ENCODE results near the gene S100A8.

Gene S100A8

DNA sequence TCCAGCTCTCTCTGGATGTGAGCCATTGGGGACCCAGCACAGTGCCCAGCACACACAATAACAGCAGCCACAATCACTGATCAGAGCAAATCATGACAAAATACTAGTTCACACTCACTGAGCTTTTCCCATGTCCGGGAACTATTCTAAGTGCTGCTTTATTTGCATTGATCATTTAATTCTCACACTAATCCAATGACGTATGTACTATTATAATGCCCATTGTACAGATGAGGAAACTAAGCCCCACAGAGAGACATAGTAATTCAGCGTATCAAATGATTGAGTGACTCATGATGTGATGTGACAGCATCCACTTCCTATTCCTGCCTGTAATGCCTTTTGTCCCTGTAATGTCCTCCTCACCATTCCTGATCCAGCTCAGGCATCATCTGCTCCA lies 1.9 kb upstream of the S100A8 start:
- no peak for DNase-seq (ENCODE audit: low read depth in 2 of 2)

GRCh38 chr1:153392258-153392657 lies 1.4 kb upstream of the S100A8 start:
- no peak for DNase-seq (ENCODE audit: low read depth in 2 of 2)

GRCh38 chr1:153389973-153390879 lies 647 bp downstream of the S100A8 start:
- no peak for DNase-seq (ENCODE audit: low read depth in 2 of 2)

GRCh38 chr1:153389401-153389800 lies 1.5 kb downstream of the S100A8 start:
- DNase-seq (ENCODE audit: low read depth in 2 of 2): no peak

GRCh38 chr1:153387785-153388184 lies 3.1 kb downstream of the S100A8 start:
- DNase-seq (ENCODE audit: low read depth in 2 of 2): no peak

- DNase-seq (ENCODE audit: low read depth in 2 of 2): no peak
Measured at GRCh38 chr1:153387001-153387400, 3.9 kb downstream of the S100A8 start.

DNA sequence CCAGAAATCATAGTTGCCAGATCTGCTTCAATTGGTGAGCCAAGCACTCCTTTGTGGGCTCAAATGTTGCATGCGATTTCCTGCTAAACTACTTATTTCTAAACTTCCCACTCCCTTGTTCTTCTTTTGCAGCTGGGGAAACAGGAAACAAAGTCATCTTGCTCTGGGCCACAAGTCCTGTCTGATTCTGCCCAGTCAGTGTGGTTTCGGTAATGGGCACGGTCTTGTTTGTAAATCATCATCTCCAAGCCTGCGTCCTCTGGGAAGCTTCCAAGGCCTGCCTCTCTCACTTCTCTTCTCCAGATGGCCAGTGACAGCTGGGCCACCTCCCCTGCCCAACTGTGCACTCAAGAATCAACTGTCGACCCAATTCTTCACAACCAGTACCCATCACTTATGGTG lies 4.4 kb downstream of the S100A8 start:
- DNase-seq (ENCODE audit: low read depth in 2 of 2): no peak

DNA sequence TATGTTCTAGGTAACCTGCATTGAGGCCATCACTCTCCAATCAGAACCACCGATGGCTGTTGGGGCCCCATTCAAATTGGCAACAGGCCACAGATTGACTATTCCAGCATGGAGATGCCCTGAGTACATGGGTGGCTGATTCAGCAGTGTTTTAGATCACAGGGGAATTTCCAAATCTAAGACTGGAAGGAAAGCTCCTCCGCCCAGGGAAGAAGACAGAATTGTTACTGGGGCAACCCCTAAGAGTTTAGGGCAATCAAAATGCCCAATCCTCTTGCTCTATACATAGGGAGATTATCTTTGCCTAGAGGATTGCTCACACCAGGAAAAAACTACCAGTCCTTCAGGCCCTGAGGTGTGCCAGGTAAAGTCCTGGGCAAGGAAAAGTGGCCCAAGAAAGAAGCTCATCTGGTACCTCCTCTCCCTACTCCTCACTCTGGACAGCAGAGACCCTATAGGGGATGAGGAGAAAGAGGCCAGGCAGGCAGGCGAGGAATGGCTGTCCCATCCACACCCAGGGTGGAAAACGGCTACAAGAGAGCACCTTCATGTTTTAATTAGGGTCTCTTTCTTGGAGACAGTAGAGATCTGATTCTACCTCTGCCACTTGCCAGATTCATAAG lies 5.8 kb downstream of the S100A8 start:
- DNase-seq (ENCODE audit: low read depth in 2 of 2): no peak

- no peak for DNase-seq (ENCODE audit: low read depth in 2 of 2)
Measured at GRCh38 chr1:153380711-153381110, 10.2 kb downstream of the S100A8 start.

DNA sequence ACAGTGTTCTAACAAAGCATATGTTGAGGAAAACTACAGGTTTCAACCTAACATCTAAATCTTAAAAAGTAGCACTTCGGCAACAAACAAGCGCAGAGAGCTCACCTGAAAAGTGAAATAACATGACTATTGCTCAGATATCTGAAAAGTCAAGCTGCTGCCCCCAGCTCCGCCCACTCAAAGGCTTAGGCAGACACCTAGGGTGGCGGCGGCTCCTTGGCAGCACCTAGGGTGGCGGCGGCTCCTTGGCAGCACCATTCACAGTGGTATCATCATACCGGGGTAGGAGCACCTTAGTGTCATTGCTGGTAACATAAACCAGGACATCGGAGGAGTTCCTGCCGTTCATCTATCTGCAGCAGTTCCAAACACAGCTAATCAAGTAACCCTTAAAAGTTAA lies 11.3 kb downstream of the S100A8 start:
- no peak for DNase-seq (ENCODE audit: low read depth in 2 of 2)

- no peak for DNase-seq (ENCODE audit: low read depth in 2 of 2)
Measured at GRCh38 chr1:153375511-153375910, 15.4 kb downstream of the S100A8 start, which contains the start of gene S100A12. Gene S100A12, minus strand, starts transcription at chr1:153375621. Its CDS starts 1,029 bp downstream, at chr1:153374592.

- no peak for DNase-seq (ENCODE audit: low read depth in 2 of 2)
Measured at GRCh38 chr1:153374071-153374470, 16.8 kb downstream of the S100A8 start.

GRCh38 chr1:153372571-153372970 lies 18.3 kb downstream of the S100A8 start:
- no peak for DNase-seq (ENCODE audit: low read depth in 2 of 2)

- DNase-seq (ENCODE audit: low read depth in 2 of 2): no peak
Measured at GRCh38 chr1:153371231-153371630, 19.6 kb downstream of the S100A8 start.

GRCh38 chr1:153370146-153370545 lies 20.7 kb downstream of the S100A8 start:
- DNase-seq (ENCODE audit: low read depth in 2 of 2): no peak

DNA sequence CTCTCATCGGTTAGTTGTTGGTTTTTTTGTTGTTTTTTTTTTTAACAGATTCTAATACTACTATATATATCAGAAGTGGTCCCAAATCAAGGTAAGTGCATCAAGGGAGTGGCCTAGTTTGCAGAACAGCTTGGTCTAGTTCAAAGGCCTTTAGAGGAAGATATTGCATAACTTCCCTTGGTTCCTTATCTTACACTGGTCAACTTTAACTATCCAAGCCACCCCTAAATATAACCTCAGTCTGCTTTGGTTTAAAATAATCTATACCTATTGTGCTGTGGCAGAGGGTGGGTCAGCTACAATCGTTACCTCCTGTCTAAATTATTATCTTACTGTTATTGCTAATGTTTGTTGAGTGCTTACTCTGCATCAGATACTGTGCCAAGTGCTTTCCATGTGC lies 22.4 kb downstream of the S100A8 start:
- DNase-seq (ENCODE audit: low read depth in 2 of 2): no peak

GRCh38 chr1:153367090-153367489 lies 23.8 kb downstream of the S100A8 start:
- DNase-seq (ENCODE audit: low read depth in 2 of 2): no peak

DNA sequence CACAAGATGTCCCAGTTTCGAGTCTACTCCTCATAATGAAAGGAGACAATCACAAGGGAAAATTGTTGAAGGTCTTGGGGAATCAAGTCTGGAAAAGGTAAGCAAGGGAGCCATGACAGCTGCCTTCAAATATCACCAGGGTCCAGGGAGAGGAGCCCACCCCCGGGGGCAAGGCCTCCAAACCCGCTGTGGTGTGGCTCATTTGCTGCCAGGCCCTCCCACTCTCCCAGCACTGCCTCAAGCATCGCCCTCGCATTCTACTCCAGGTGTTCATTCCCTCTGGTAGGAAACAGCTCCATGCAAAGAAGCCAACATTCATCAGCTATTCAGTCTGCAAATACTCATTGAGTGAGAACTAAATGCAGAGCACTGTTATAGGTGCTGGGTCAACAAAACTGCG lies 24.6 kb downstream of the S100A8 start:
- no peak for DNase-seq (ENCODE audit: low read depth in 2 of 2)

- no peak for DNase-seq (ENCODE audit: low read depth in 2 of 2)
Measured at GRCh38 chr1:153365696-153366095, 25.2 kb downstream of the S100A8 start.

GRCh38 chr1:153364766-153365666 lies 25.9 kb downstream of the S100A8 start:
- DNase-seq (ENCODE audit: low read depth in 2 of 2): no peak

DNA sequence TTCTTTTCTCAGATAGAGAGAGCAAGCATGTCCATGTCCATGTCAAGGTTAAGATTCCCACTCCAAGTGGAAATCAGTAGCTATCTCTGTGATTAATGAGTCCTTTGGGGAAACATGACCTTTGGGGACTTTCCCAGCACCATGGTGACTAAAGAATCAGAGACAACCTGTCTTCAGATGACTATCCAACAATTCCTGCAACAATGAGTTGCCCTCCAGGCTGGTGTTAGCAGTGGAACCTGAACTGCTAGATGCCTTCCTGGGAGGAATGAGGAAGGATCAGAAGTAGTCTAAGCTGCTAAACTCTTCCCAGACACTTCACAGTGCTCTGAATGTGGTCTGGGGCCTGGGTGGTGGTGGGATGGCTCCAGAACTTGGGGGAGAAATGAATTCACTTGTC lies 26.7 kb downstream of the S100A8 start:
- DNase-seq (ENCODE audit: low read depth in 2 of 2): no peak

- no peak for DNase-seq (ENCODE audit: low read depth in 2 of 2)
Measured at GRCh38 chr1:153363641-153364040, 27.2 kb downstream of the S100A8 start.

All from stimulated activated CD8-positive, alpha-beta memory T cell treated with anti-CD3 and anti-CD28 coated beads, Interleukin-15, amount 100 ng/mL, for 48 hours (primary cell).